GM04503 (cell line): ENCODE data around the gene PRR20B.
"Not testable (repeated sequence)": the region's sequence is repeated elsewhere in the genome, so short reads cannot be mapped to it uniquely, and the experiment has no call there.

Experiments
- DNase-seq: peaks from one replicate; pipeline ENCODE4 v3.0.0-alpha.2; 2012; ENCODE audit warnings: low read depth

PRR20B gene

GRCh38 chr13:57147188-57147587 is at the start of gene PRR20B:
PRR20B (plus strand) TSS chr13:57147488; CDS start chr13:57147875, 387 bp downstream.
- not testable (repeated sequence) for DNase-seq

- no peak for DNase-seq
Observed at GRCh38 chr13:57114945-57115344, 32.3 kb upstream of the PRR20B start.

- no peak for DNase-seq
Observed at GRCh38 chr13:57123681-57124080, 23.6 kb upstream of the PRR20B start.

DNA sequence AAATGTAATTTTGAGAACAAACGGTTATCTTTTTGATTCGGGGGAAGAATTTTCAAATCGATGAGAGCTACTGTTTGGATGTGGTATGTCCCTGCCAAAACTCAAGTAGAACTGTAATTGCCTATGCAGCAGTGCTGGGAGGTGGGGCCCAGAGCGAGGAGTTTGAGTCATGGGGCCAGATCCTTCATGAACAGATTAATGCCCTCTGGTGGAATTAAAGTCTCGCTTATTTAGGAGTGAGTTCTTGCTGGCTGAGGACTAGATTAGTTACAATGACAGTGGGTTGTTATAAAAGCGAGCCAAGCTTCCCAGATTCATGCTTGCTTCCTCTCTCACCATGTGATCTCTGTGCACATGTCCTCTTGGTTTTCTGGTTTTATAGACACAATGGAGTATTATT is 18.4 kb upstream of the PRR20B start:
- no peak for DNase-seq

- DNase-seq = no peak
Observed at GRCh38 chr13:57136093-57136492, 11.2 kb upstream of the PRR20B start.

DNA sequence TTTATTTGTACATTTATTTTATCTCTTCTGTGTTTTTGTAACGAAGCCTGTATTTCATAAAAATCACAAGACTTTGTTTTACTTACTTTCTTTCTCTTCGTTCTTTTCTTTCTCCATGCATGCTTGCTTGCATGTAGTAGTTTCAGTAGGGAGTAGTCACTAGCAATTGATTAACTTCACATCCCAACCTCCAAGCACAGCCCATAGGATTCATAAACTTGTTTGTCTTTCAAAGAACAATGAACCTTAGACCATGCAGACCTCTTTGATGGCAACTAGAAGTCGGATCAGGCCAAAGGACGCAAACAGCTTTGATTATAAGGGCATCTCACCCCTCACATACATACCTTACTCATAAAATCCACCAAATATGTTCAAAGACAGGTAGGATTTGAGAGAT is 9.7 kb upstream of the PRR20B start:
- DNase-seq = no peak

GRCh38 chr13:57138988-57139387 is 8.3 kb upstream of the PRR20B start:
- DNase-seq = no peak

- DNase-seq = not testable (repeated sequence)
Observed at GRCh38 chr13:57139781-57140180, 7.5 kb upstream of the PRR20B start.

- not testable (repeated sequence) for DNase-seq
Observed at GRCh38 chr13:57140235-57140968, 6.9 kb upstream of the PRR20B start, which contains the start of gene PRR20A. PRR20A (plus strand) TSS chr13:57140918; CDS start chr13:57141305, 387 bp downstream.

- DNase-seq = not testable (repeated sequence)
Observed at GRCh38 chr13:57148106-57148505, 818 bp downstream of the PRR20B start.

DNA sequence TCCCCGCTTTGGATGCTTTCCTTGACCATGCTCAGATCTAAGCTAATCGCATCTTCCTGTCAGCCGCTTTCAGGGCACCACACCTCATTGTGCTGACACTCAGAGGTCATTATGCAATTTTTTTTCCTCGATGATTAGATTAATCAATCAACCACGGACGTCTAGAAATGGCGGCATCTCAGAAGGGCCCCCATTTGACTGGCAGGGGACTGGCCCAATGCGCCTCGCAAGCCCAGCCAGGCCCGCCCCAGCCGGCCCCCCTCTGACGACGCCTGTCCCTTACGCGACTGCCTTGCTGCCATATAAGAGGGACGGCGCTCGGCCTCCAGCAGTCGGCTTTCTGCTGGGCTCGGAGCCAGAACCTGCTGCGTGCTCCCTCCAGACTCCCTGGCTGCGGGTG is 6.5 kb downstream of the PRR20B start, which contains the start of gene PRR20C:
TSS of gene PRR20C (plus strand) at position 301 of the 400 bp plus-strand sequence. CDS start 387 bp downstream, outside the sequence.
- not testable (repeated sequence) for DNase-seq

GRCh38 chr13:57160332-57160731 is 13.0 kb downstream of the PRR20B start, which contains the start of gene PRR20D:
PRR20D (plus strand) TSS chr13:57160632; CDS start chr13:57161019, 387 bp downstream.
- DNase-seq = not testable (repeated sequence)

GRCh38 chr13:57166897-57167296 is 19.6 kb downstream of the PRR20B start, which contains the start of gene PRR20E:
PRR20E (plus strand) TSS chr13:57167197; CDS start chr13:57167584, 387 bp downstream.
- DNase-seq = not testable (repeated sequence)

DNA sequence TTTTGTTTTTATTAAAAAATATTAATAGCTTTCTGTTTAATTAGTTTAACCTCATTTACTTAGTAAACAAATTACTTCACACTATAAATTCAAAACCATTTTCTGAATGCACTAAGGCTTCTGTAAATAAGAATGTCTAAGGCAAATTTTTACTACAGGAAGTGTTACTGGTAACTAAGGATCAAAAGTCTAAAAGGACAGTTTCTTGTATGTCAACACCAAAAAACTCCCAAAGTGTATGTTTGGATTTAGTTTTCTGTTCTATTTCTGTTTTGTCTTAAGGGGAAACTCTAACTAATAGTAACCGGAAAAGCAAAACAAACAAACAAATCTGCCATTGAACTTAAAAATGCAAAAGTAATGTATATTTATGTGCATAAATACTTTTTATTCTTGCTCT is 44.4 kb downstream of the PRR20B start:
- DNase-seq = no peak
